GM19452 (cell line): ENCODE results near the gene CST3.
"Not testable (repeated sequence)": the region's sequence is repeated elsewhere in the genome, so short reads cannot be mapped to it uniquely, and the experiment has no call there.

Experiments
- ATAC-seq: cut with Tn5 transposase; IDR thresholded peaks from one replicate; pipeline ENCODE4 v1.9.1; 2021; ENCODE audit not compliant: unreplicated experiment

The CST3 gene

GRCh38 chr20:23637282-23638221 is at the start of gene CST3:
Gene CST3, minus strand, starts transcription at chr20:23637955. Its CDS starts 93 bp downstream, at chr20:23637862.
- ATAC-seq, result peak; percentile 52

GRCh38 chr20:23686046-23686750 is 48.4 kb upstream of the CST3 start:
- ATAC-seq, result no peak

GRCh38 chr20:23685529-23685896 is 47.8 kb upstream of the CST3 start:
- not testable (repeated sequence) for ATAC-seq

- no peak for ATAC-seq
Measured at GRCh38 chr20:23684261-23684660, 46.5 kb upstream of the CST3 start.

GRCh38 chr20:23683807-23684206 is 46.1 kb upstream of the CST3 start:
- no peak for ATAC-seq

- ATAC-seq, result no peak
Measured at GRCh38 chr20:23683281-23683680, 45.5 kb upstream of the CST3 start.

- ATAC-seq, result no peak
Measured at GRCh38 chr20:23680146-23680545, 42.4 kb upstream of the CST3 start.

GRCh38 chr20:23679133-23680092 is 41.7 kb upstream of the CST3 start:
- no peak for ATAC-seq

- ATAC-seq, result no peak
Measured at GRCh38 chr20:23673209-23673608, 35.5 kb upstream of the CST3 start.

- ATAC-seq, result no peak
Measured at GRCh38 chr20:23672158-23672557, 34.4 kb upstream of the CST3 start.

- ATAC-seq, result no peak
Measured at GRCh38 chr20:23671479-23671878, 33.7 kb upstream of the CST3 start.

GRCh38 chr20:23670361-23670760 is 32.6 kb upstream of the CST3 start:
- ATAC-seq, result no peak

GRCh38 chr20:23669866-23670265 is 32.1 kb upstream of the CST3 start:
- no peak for ATAC-seq

GRCh38 chr20:23669327-23669726 is 31.6 kb upstream of the CST3 start:
- no peak for ATAC-seq

- ATAC-seq, result peak; percentile 72
Measured at GRCh38 chr20:23668477-23668951, 30.8 kb upstream of the CST3 start.

- no peak for ATAC-seq
Measured at GRCh38 chr20:23667666-23668065, 29.9 kb upstream of the CST3 start.

- ATAC-seq, result no peak
Measured at GRCh38 chr20:23666698-23667097, 28.9 kb upstream of the CST3 start.

- ATAC-seq, result no peak
Measured at GRCh38 chr20:23666189-23666588, 28.4 kb upstream of the CST3 start.

GRCh38 chr20:23664954-23665353 is 27.2 kb upstream of the CST3 start:
- no peak for ATAC-seq

- not testable (repeated sequence) for ATAC-seq
Measured at GRCh38 chr20:23664046-23664445, 26.3 kb upstream of the CST3 start.

- no peak for ATAC-seq
Measured at GRCh38 chr20:23663180-23663579, 25.4 kb upstream of the CST3 start.
